PC-3 (cell line): ENCODE measurements around the gene HOPX. TPM values are rescaled to one million over a fixed set of nuclear protein-coding genes. Genes with fewer than 3 reads are reported as not detected.
A peak's percentile ranks its signal among the peaks of the same experiment; 100 is the strongest.

Source experiments
- ATAC-seq: fragments of 200-7000 bp; cut with Tn5 transposase; 2 replicates; pipeline ENCODE4 v1.9.1; 2020; ENCODE audit warnings: mild to moderate bottlenecking, moderate library complexity
- BruUV-seq: library from RNA; stranded (reverse); fragments of 400-500 nt; replicated peaks from 2 replicates; lab custom pipeline; 2021; lab: Mats Ljungman, UMichigan
- CTCF ChIA-PET: fragments of 300-600 bp; sonication (Branson Sonifier 250); formaldehyde crosslinking; loops from one replicate; lab custom pipeline; 2022; ENCODE audit warnings: antibody characterized with exemption; lab: Charles Lee
- POLR2A ChIA-PET: fragments of 300-600 bp; sonication (Branson Sonifier 250); formaldehyde crosslinking; loops from one replicate; lab custom pipeline; 2022; ENCODE audit warnings: antibody characterized with exemption; ENCODE audit not compliant: unreplicated experiment; lab: Charles Lee
- DNase-seq: peaks from one replicate; pipeline ENCODE4 v3.0.0-alpha.2; 2015
- H2AFZ ChIP-seq: fragments of 300-600 bp; sonication (generic); 2 replicates; pipeline ENCODE4 v1.6.0; 2016; ENCODE audit warnings: antibody characterized with exemption, low read length
- H3F3A ChIP-seq: fragments of 300-600 bp; sonication (generic); one replicate; pipeline ENCODE4 v1.6.0; 2017; ENCODE audit warnings: antibody characterized with exemption, low read length, control low read depth, mild to moderate bottlenecking; ENCODE audit not compliant: unreplicated experiment
- H3K27ac ChIP-seq: fragments of 300-600 bp; sonication (generic); 2 replicates; pipeline ENCODE4 v1.5.1; 2016; ENCODE audit warnings: mild to moderate bottlenecking, low read length
- H3K27me3 ChIP-seq: fragments of 300-600 bp; sonication (generic); 2 replicates; pipeline ENCODE4 v1.6.1; 2016; ENCODE audit warnings: low read length, mixed read lengths
- H3K36me3 ChIP-seq: fragments of 300-600 bp; sonication (generic); 2 replicates; pipeline ENCODE4 v1.6.1; 2016; ENCODE audit warnings: low read depth, mixed run types, low read length, mixed read lengths
- H3K4me1 ChIP-seq: fragments of 300-600 bp; sonication (generic); 2 replicates; pipeline ENCODE4 v1.5.1; 2016; ENCODE audit warnings: low read length; ENCODE audit not compliant: insufficient read depth
- H3K4me2 ChIP-seq: fragments of 300-600 bp; sonication (generic); 2 replicates; pipeline ENCODE4 v1.6.0; 2016; ENCODE audit warnings: low read length
- H3K4me3 ChIP-seq: fragments of 300-600 bp; sonication (generic); 2 replicates; pipeline ENCODE4 v1.5.1; 2016; ENCODE audit warnings: mild to moderate bottlenecking, low read length, mixed read lengths
- H3K79me2 ChIP-seq: fragments of 300-600 bp; sonication (generic); 2 replicates; pipeline ENCODE4 v1.6.1; 2017; ENCODE audit warnings: low read length, mixed read lengths
- H3K9ac ChIP-seq: fragments of 300-600 bp; sonication (generic); 2 replicates; pipeline ENCODE4 v1.6.0; 2016; ENCODE audit warnings: mild to moderate bottlenecking, low read length
- H3K9me2 ChIP-seq: fragments of 300-600 bp; sonication (generic); replicated peaks from 2 replicates; pipeline ENCODE4 v1.6.1; 2016; ENCODE audit warnings: mixed run types, low read length, mixed read lengths
- H3K9me3 ChIP-seq: fragments of 300-600 bp; sonication (generic); 2 replicates; pipeline ENCODE4 v1.6.1; 2016; ENCODE audit warnings: low read length, mixed read lengths
- H4K20me1 ChIP-seq: fragments of 300-600 bp; sonication (generic); 2 replicates; pipeline ENCODE4 v1.6.1; 2016; ENCODE audit warnings: low read length, mixed read lengths
- EZH2 ChIP-seq: fragments of 300-600 bp; sonication (generic); IDR thresholded peaks from one replicate; pipeline ENCODE4 v1.6.1; 2017; ENCODE audit warnings: antibody characterized with exemption, mild to moderate bottlenecking, low read length; ENCODE audit not compliant: unreplicated experiment
- EZH2phosphoT487 ChIP-seq: fragments of 300-600 bp; sonication (generic); IDR thresholded peaks from 2 replicates; pipeline ENCODE4 v1.6.1; 2018; ENCODE audit warnings: mild to moderate bottlenecking, antibody characterized with exemption, low read length, borderline replicate concordance
- intact Hi-C: fragments of 100-400 bp; cut with micrococcal nuclease; formaldehyde crosslinking; loops from 2 replicates; pipeline ENCODE4 v1.9.0; 2023
- total RNA-seq: library from RNA; depleted of rRNA; stranded (reverse); fragments of >200 nt; gene quantifications from 2 replicates; pipeline ENCODE4 v1.2.3, GENCODE V29; 2014
- TF ChIP-seq, protein P1 (sequence below): fragments of 300-600 bp; sonication (generic); conservative IDR thresholded peaks from 2 replicates; pipeline ENCODE4 v1.5.1; 2017; ENCODE audit warnings: antibody characterized with exemption, low read depth, mild to moderate bottlenecking, low read length

HOPX gene
- total RNA-seq, 1 experiment from 2014 or later, result 0.87 TPM

DNA sequence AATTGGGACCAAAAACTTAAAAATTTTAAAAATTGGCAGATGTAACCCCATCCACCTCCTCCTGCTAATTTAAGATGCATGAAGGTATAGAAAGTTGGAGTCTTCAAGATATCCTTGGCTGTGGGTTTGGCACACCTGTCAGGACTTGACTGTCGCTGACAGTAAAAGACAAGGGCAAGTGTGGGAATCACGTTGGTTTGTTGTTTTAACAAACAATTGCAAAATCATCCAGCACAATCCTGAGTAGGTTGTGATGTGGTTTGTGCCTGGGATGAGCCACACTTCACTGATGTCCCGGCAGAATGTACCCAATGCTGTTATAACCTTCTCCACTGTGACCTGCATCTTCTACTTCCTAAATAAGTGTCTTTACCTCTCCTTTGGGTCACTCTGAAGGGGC, 24.0 kb downstream of the HOPX start:
- no peak overlapping the region for H2AFZ ChIP-seq
- H3K9ac ChIP-seq, result no peak overlapping the region
- no peak for TF ChIP-seq EZH2phosphoT487
- TF ChIP-seq, protein P1, sequence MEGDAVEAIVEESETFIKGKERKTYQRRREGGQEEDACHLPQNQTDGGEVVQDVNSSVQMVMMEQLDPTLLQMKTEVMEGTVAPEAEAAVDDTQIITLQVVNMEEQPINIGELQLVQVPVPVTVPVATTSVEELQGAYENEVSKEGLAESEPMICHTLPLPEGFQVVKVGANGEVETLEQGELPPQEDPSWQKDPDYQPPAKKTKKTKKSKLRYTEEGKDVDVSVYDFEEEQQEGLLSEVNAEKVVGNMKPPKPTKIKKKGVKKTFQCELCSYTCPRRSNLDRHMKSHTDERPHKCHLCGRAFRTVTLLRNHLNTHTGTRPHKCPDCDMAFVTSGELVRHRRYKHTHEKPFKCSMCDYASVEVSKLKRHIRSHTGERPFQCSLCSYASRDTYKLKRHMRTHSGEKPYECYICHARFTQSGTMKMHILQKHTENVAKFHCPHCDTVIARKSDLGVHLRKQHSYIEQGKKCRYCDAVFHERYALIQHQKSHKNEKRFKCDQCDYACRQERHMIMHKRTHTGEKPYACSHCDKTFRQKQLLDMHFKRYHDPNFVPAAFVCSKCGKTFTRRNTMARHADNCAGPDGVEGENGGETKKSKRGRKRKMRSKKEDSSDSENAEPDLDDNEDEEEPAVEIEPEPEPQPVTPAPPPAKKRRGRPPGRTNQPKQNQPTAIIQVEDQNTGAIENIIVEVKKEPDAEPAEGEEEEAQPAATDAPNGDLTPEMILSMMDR, result no peak
- no peak for TF ChIP-seq EZH2
- ATAC-seq (no peak), DNase-seq (no peak)
- H3K36me3 ChIP-seq, result no peaks in the 10 kb centered on the region
- H3K27ac ChIP-seq, result no peak overlapping the region
- H3K4me1 ChIP-seq, result peaks cover 14% of the 10 kb centered on the region
- POLR2A ChIA-PET, result no interaction called here
- no peak overlapping the region for H3K4me2 ChIP-seq
- H3K4me3 ChIP-seq, result no peak overlapping the region
- H3K9me2 ChIP-seq, result no peaks in the 10 kb centered on the region
- CTCF ChIA-PET, result no interaction called here
- H3K27me3 ChIP-seq, result no peaks in the 10 kb centered on the region
- no TSS peak for BruUV-seq
- intact Hi-C loops, result no loop called here
- H3K9me3 ChIP-seq, result no peaks in the 10 kb centered on the region
- no peaks in the 10 kb centered on the region for H3F3A ChIP-seq
- no peaks in the 10 kb centered on the region for H3K79me2 ChIP-seq
- H4K20me1 ChIP-seq, result no peaks in the 10 kb centered on the region

DNA sequence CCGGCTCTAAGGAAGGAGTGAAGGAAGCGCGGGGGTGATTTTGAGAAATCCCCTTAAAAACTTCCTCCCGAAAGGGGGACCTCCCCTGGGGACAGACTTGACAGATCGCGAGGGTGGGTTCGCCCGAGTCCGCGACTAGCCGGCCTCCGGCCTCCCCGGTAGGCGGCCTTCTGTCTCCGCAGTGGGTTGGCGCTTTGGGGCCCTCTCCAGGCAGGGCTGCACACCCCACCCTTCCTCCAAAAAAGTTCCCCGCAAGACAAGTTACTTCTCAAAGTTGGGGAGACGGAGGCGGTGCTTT, 24.8 kb downstream of the HOPX start:
- Histone ChIP-seq H4K20me1 (no peaks in the 10 kb centered on the region), H3F3A (no peaks in the 10 kb centered on the region), H3K27me3 (no peaks in the 10 kb centered on the region), H3K9ac (no peak overlapping the region), H3K9me2 (no peaks in the 10 kb centered on the region), H3K27ac (no peak overlapping the region), H2AFZ (no peak overlapping the region), H3K4me1 (peaks cover 14% of the 10 kb centered on the region), H3K36me3 (no peaks in the 10 kb centered on the region), H3K4me2 (peak overlapping the region; percentile 82; the same call in 1 of the 2 replicates), H3K4me3 (0 out of 2 replicates have a peak overlapping the region, but pooled peaks have one; percentile 64), H3K79me2 (no peaks in the 10 kb centered on the region), H3K9me3 (no peaks in the 10 kb centered on the region)
- DNase-seq, result no peak
- TF ChIP-seq EZH2phosphoT487 (no peak), EZH2 (no peak)
- TF ChIP-seq, protein P1, result no peak
- intact Hi-C loops, result no loop called here
- POLR2A ChIA-PET, result no interaction called here
- CTCF ChIA-PET, result no interaction called here
- ATAC-seq, result no peak
- BruUV-seq, result no TSS peak

DNA sequence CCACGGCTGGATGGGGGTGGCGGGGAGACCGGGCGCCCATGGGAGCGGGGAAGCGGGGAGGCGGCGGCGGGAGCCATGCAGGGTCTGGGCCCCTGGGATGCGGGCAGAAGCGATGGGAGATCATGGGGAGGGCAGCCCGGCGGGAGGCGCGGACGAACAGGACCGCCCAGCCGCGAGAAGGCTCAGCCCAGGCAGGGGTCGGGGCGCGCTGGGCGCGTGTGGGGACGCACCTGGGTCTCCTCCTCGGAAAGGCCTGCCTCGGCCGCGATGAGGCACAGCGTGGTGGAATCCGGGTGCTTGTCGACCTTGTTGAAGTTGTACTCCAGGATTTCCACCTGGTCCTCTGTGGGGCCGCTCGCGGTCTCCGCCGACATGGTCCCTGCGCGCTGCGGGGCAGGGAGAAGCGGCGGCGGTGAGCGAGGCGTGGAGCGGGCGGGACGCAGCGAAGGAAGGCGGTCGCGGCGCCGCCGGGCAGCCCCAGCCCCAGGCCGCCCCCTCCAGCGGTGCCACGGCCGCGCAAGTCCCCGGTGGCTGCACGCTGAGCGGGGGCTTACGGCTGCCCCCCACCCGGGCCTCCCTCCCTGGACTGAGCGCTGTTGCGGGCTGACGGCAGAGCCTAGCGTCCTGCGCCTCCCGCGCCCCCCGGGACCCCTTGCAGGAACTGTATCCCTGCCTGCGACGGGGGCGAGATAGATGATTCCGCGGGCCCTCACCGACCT, 25.3 kb downstream of the HOPX start:
- Histone ChIP-seq H3K36me3 (no peaks in the 10 kb centered on the region), H3K4me2 (peak overlapping the region; percentile 82), H3K9me3 (no peaks in the 10 kb centered on the region), H4K20me1 (no peaks in the 10 kb centered on the region), H3F3A (no peaks in the 10 kb centered on the region), H3K9me2 (no peaks in the 10 kb centered on the region), H2AFZ (peak overlapping the region; percentile 74; the same call in 1 of the 2 replicates), H3K27me3 (no peaks in the 10 kb centered on the region), H3K4me3 (peak overlapping the region; percentile 64), H3K4me1 (peaks cover 14% of the 10 kb centered on the region), H3K79me2 (no peaks in the 10 kb centered on the region), H3K9ac (no peak overlapping the region), H3K27ac (no peak overlapping the region)
- no TSS peak for BruUV-seq
- TF ChIP-seq EZH2 (no peak), EZH2phosphoT487 (no peak)
- TF ChIP-seq, protein P1, result no peak
- CTCF ChIA-PET, result no interaction called here
- 0 out of 2 replicates have a peak, but pooled peaks have one; percentile 15 for ATAC-seq
- no peak for DNase-seq
- intact Hi-C loops, result no loop called here
- POLR2A ChIA-PET, result no interaction called here
